ENCODE data around the gene HSDL1. TPM values are rescaled to one million over a fixed set of nuclear protein-coding genes. Genes with fewer than 3 reads are reported as not detected.
A peak's percentile ranks its signal among the peaks of the same experiment; 100 is the strongest.

HSDL1 gene
- total RNA-seq, 1 donor from 2014 or later: 47.7 TPM

- Mint-ChIP-seq H3K27ac (no peak overlapping the region), H3K4me1 (ENCODE audit: low read depth) (no peaks in the 10 kb centered on the region), H3K4me3 (ENCODE audit: low read depth) (no peak overlapping the region), H3K27me3 (no peaks in the 10 kb centered on the region), H3K36me3 (ENCODE audit: insufficient read depth) (peaks cover 19% of the 10 kb centered on the region), H3K9me3 (ENCODE audit: low read depth) (no peaks in the 10 kb centered on the region)
- TF ChIP-seq CTCF (IDR thresholded peaks at IDR 0.05; ENCODE audit: unreplicated experiment): no peak
- no peak for DNase-seq (ENCODE audit: low spot score, unreplicated experiment)
These were observed 58.0 kb downstream of the HSDL1 start for GRCh38 chr16:84087001-84087400.

DNA sequence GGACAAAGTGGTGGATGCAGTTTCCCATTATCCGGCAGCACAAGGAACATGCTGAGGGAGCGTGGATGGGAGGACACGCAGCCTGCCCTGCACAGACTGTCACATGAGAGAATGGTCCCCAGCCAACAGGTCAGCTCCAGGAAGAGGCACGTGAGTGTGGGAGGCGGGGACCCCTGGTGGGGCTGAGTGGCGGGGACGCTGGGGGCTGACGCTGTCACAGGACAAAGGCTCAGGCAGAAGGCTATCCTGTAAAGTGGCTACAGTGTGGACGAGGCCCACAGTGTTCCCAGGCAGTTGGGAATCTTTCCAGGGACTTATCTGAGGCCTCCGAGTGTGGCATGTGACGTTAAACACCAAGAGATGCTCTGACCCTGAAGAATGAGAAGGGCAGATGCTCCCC, 58.6 kb downstream of the HSDL1 start:
- peaks cover 14% of the 10 kb centered on the region for H3K36me3 Mint-ChIP-seq (ENCODE audit: insufficient read depth)
- H3K27ac Mint-ChIP-seq: no peak overlapping the region
- TF ChIP-seq CTCF (IDR thresholded peaks at IDR 0.05; ENCODE audit: unreplicated experiment): no peak
- H3K27me3 Mint-ChIP-seq: no peaks in the 10 kb centered on the region
- H3K4me3 Mint-ChIP-seq (ENCODE audit: low read depth): no peak overlapping the region
- no peaks in the 10 kb centered on the region for H3K9me3 Mint-ChIP-seq (ENCODE audit: low read depth)
- H3K4me1 Mint-ChIP-seq (ENCODE audit: low read depth): no peaks in the 10 kb centered on the region
- DNase-seq (ENCODE audit: low spot score, unreplicated experiment): no peak

DNA sequence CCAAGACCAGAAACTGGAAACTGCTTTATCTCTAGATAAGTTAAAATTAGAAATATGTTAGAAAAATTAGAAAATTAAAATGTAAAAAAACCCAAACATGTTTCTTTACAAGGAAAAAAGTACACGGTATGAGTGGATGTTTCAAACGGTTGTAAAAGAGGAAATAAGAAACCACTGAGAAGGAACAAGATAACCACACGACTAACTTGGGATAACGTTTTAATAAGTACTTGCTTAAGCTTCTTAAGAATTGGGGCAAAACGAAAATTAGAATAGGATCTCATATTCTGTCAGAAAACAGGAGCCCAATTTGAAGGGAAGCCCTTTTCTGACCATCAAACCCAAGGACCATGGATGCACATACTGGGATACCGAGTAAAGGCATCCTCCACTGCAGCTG, 59.2 kb downstream of the HSDL1 start:
- Mint-ChIP-seq H3K4me1 (ENCODE audit: low read depth) (no peaks in the 10 kb centered on the region), H3K27ac (no peak overlapping the region), H3K36me3 (ENCODE audit: insufficient read depth) (peaks cover 17% of the 10 kb centered on the region), H3K9me3 (ENCODE audit: low read depth) (no peaks in the 10 kb centered on the region), H3K27me3 (no peaks in the 10 kb centered on the region), H3K4me3 (ENCODE audit: low read depth) (no peak overlapping the region)
- DNase-seq (ENCODE audit: low spot score, unreplicated experiment): no peak
- TF ChIP-seq CTCF (IDR thresholded peaks at IDR 0.05; ENCODE audit: unreplicated experiment): no peak

- no peaks in the 10 kb centered on the region for H3K27me3 Mint-ChIP-seq
- H3K4me3 Mint-ChIP-seq (ENCODE audit: low read depth): no peak overlapping the region
- H3K9me3 Mint-ChIP-seq (ENCODE audit: low read depth): no peaks in the 10 kb centered on the region
- peaks cover 18% of the 10 kb centered on the region for H3K36me3 Mint-ChIP-seq (ENCODE audit: insufficient read depth)
- no peaks in the 10 kb centered on the region for H3K4me1 Mint-ChIP-seq (ENCODE audit: low read depth)
- no peak for DNase-seq (ENCODE audit: low spot score, unreplicated experiment)
- no peak for TF ChIP-seq CTCF (IDR thresholded peaks at IDR 0.05; ENCODE audit: unreplicated experiment)
- H3K27ac Mint-ChIP-seq: no peak overlapping the region
These were observed 59.7 kb downstream of the HSDL1 start for GRCh38 chr16:84085271-84085667.

GRCh38 chr16:84084570-84085270, 60.3 kb downstream of the HSDL1 start:
- peak; percentile 81 for TF ChIP-seq CTCF (IDR thresholded peaks at IDR 0.05; ENCODE audit: unreplicated experiment)
- Mint-ChIP-seq H3K27me3 (no peaks in the 10 kb centered on the region), H3K4me1 (ENCODE audit: low read depth) (no peaks in the 10 kb centered on the region), H3K36me3 (ENCODE audit: insufficient read depth) (peaks cover 20% of the 10 kb centered on the region), H3K4me3 (ENCODE audit: low read depth) (no peak overlapping the region), H3K9me3 (ENCODE audit: low read depth) (no peaks in the 10 kb centered on the region), H3K27ac (no peak overlapping the region)
- peak; percentile 44 for DNase-seq (ENCODE audit: low spot score, unreplicated experiment)
